Esophagus muscularis mucosa (tissue), 4 donors: ENCODE data around the gene DCAF6. TPM values are rescaled to one million over a fixed set of nuclear protein-coding genes. Genes with fewer than 3 reads are reported as not detected.

Source experiments
- DNase-seq: peaks from one replicate; pipeline ENCODE4 v3.0.0-alpha.2; 2017; ENCODE audit errors: extremely low spot score
- H3K27ac ChIP-seq, 4 donors: fragments of 200-600 bp; sonication (generic); replicated peaks in 1 of 4; 1 replicate in 3 of 4; 2 replicates in 1 of 4; pipeline ENCODE4 v1.5.1; 2016 to 2019; ENCODE audit warnings: mild to moderate bottlenecking in 1 of 4
- H3K27me3 ChIP-seq, 4 donors: fragments of 200-600 bp; sonication (generic); one replicate each; pipeline versions ENCODE4 v1.5.1 to v1.6.0; 2016 to 2019
- H3K36me3 ChIP-seq, 4 donors: fragments of 200-600 bp; sonication (generic); one replicate each; pipeline ENCODE4 v1.5.1; 2016 to 2019
- H3K4me1 ChIP-seq, 4 donors: fragments of 200-600 bp; sonication (generic); one replicate each; pipeline ENCODE4 v1.5.1; 2016 to 2019
- H3K4me3 ChIP-seq, 4 donors: fragments of 200-600 bp; sonication (generic); 1 replicate in 2 of 4; 2 replicates in 2 of 4; pipeline ENCODE4 v1.5.1; 2016 to 2019; ENCODE audit warnings: mild to moderate bottlenecking in 4 of 4, moderate library complexity in 1 of 4
- H3K9me3 ChIP-seq, 4 donors: fragments of 200-600 bp; sonication (generic); 1 replicate in 3 of 4; 2 replicates in 1 of 4; pipeline ENCODE4 v1.5.1; 2016 to 2019
- EP300 ChIP-seq: sonication (generic); formaldehyde crosslinking; IDR thresholded peaks from one replicate; pipeline ENCODE4 v1.6.1; 2017; ENCODE audit warnings: antibody characterized with exemption
- POLR2A ChIP-seq: fragments of 450-650 bp; IDR thresholded peaks from one replicate; pipeline ENCODE4 v1.6.1; 2017; ENCODE audit warnings: antibody characterized with exemption, moderate library complexity, mild to moderate bottlenecking, low read depth
- POLR2AphosphoS5 ChIP-seq, 2 donors: sonication (generic); formaldehyde crosslinking; IDR thresholded peaks; one replicate each; pipeline ENCODE4 v1.6.1; 2017; ENCODE audit warnings: antibody characterized with exemption in 2 of 2
- WGBS: methylation state at CpG from one replicate; pipeline ENCODE4 v1.1.5; 2018; 5-methylcytosine and 5-hydroxymethylcytosine counted together
- intact Hi-C: fragments of 100-400 bp; cut with DNase I; formaldehyde crosslinking; loops from one replicate; pipeline ENCODE4 v1.15.1; 2023
- total RNA-seq, 4 donors: library from RNA; depleted of rRNA; stranded (reverse); fragments of >200 nt; gene quantifications; one replicate each; pipeline versions ENCODE4 v1.1.0 to v1.2.1, GENCODE V29; 2016
- TF ChIP-seq, protein P1 (sequence below), 3 experiments: fragments of 200-600 bp in 2 of 3; fragments of 450-650 bp in 1 of 3; sonication (generic) in 2 of 3; IDR thresholded peaks; one replicate each; pipeline ENCODE4 v1.5.1; 2017 to 2019; ENCODE audit warnings: antibody characterized with exemption in 3 of 3, mild to moderate bottlenecking in 2 of 3, moderate library complexity in 1 of 3

Gene DCAF6
- total RNA-seq, 4 donors from 2014 or later: 80.4 to 110 (median 93.9) TPM

DNA sequence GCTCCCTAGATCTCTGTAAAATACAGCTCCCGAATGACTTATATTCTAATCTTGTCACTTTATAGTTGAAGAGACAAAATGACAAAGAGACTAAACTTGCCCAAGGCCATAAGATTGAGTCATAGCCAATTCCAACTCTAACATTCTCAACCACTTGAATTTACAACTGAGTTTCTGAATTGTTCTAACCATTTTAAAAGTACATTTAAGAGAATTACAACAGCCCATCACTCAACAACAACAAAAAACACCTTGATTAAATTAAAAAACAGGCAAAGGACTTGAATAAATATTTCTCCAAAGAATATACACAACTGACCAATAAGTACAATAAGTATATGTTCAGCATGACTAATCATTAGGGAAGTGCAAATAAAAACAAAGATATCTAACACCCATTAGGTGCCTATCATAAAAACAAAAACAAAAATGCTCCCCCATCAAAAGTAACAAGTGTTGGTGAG is 13.8 kb upstream of the DCAF6 start:
- no peak for TF ChIP-seq POLR2AphosphoS5 (IDR thresholded peaks at IDR 0.05)
- TF ChIP-seq, protein P1, sequence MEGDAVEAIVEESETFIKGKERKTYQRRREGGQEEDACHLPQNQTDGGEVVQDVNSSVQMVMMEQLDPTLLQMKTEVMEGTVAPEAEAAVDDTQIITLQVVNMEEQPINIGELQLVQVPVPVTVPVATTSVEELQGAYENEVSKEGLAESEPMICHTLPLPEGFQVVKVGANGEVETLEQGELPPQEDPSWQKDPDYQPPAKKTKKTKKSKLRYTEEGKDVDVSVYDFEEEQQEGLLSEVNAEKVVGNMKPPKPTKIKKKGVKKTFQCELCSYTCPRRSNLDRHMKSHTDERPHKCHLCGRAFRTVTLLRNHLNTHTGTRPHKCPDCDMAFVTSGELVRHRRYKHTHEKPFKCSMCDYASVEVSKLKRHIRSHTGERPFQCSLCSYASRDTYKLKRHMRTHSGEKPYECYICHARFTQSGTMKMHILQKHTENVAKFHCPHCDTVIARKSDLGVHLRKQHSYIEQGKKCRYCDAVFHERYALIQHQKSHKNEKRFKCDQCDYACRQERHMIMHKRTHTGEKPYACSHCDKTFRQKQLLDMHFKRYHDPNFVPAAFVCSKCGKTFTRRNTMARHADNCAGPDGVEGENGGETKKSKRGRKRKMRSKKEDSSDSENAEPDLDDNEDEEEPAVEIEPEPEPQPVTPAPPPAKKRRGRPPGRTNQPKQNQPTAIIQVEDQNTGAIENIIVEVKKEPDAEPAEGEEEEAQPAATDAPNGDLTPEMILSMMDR (IDR thresholded peaks at IDR 0.05): no peak
- no peak for TF ChIP-seq POLR2A
- no peak for TF ChIP-seq EP300
- Histone ChIP-seq H3K4me1 (peaks cover 10 to 38% (median 26%) of the 10 kb centered on the region in 4 donors), H3K9me3 (no peaks in the 10 kb centered on the region), H3K27me3 (no peaks in the 10 kb centered on the region), H3K36me3 (peaks cover 3 to 14% (median 7%) of the 10 kb centered on the region in 4 donors), H3K27ac (no peak overlapping the region), H3K4me3 (no peak overlapping the region)
- no peak for DNase-seq
- intact Hi-C loops: no loop called here
- 93% methylated on average over 1 of the region's 1 CpG for WGBS

DNA sequence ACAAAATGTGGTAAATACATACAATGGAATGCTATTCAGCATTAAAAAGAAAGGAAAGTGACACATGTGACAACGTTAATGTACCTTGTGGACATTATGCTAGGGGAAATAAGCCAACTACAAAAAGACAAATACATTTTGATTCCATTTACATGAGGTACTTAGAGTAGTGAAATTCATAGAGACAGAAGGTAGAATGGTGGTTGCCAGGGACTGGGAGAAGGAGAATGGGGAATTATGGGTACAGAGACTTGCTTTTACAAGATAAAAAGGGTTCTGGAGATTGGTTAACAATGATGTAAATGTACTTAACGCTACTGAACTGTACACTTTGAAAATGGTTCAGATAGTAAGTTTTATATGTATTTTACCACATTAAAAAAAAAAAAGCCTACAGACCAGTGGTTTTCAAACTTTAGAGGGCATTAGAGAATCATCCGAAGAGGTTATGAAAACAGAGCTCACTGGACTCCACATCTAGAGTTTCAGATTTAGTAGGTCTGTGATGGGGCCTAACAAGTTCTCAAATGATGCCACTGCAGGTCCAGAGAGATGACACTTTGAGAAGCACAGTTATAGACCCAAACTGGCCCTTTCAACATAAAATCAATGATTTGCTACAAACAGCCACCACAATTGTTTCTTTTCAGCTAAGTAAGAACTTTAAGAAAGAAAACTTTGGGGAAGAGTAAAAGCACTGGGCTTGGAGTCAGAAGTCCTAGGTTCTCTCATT is 13.0 kb upstream of the DCAF6 start:
- TF ChIP-seq, protein P1 (IDR thresholded peaks at IDR 0.05): no peak
- no peak for TF ChIP-seq POLR2A
- no peak for TF ChIP-seq EP300
- TF ChIP-seq POLR2AphosphoS5 (IDR thresholded peaks at IDR 0.05): no peak
- Histone ChIP-seq H3K36me3 (peaks cover 0 to 6% (median 1%) of the 10 kb centered on the region in 4 donors), H3K27ac (no peak overlapping the region), H3K9me3 (no peaks in the 10 kb centered on the region), H3K4me3 (no peak overlapping the region), H3K4me1 (peaks cover 10 to 38% (median 28%) of the 10 kb centered on the region in 4 donors), H3K27me3 (no peaks in the 10 kb centered on the region)
- no peak for DNase-seq
- WGBS: 94% methylated on average over 3 of the region's 3 CpGs
- intact Hi-C loops: no loop called here

DNA sequence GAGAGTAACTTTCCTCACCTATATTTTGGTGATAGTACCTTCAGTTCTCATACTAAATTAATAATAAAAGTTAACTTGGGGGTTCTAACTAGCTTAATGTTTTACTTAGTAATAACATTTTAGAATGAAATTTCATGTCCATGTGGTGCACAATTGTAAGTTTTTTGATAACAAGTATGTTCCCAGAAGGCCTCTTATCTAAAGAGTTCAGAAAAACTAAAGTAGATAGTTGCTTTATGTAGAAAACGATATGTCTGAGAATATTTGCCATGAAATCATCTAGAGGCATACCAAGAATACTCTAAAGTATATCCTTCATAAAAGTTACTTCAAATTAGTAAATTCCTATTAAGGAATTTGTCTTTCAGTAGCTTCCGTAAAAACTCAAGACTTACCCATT is 12.4 kb upstream of the DCAF6 start:
- intact Hi-C loops: no loop called here
- Histone ChIP-seq H3K27ac (no peak overlapping the region), H3K9me3 (no peaks in the 10 kb centered on the region), H3K4me1 (peaks cover 10 to 38% (median 33%) of the 10 kb centered on the region in 4 donors), H3K36me3 (peaks cover 0 to 4% (median 1%) of the 10 kb centered on the region in 4 donors), H3K4me3 (no peak overlapping the region), H3K27me3 (no peaks in the 10 kb centered on the region)
- TF ChIP-seq, protein P1 (IDR thresholded peaks at IDR 0.05): no peak
- TF ChIP-seq EP300: no peak
- no peak for TF ChIP-seq POLR2AphosphoS5 (IDR thresholded peaks at IDR 0.05)
- no peak for TF ChIP-seq POLR2A
- DNase-seq: no peak
- 100% methylated on average over 2 of the region's 2 CpGs for WGBS

DNA sequence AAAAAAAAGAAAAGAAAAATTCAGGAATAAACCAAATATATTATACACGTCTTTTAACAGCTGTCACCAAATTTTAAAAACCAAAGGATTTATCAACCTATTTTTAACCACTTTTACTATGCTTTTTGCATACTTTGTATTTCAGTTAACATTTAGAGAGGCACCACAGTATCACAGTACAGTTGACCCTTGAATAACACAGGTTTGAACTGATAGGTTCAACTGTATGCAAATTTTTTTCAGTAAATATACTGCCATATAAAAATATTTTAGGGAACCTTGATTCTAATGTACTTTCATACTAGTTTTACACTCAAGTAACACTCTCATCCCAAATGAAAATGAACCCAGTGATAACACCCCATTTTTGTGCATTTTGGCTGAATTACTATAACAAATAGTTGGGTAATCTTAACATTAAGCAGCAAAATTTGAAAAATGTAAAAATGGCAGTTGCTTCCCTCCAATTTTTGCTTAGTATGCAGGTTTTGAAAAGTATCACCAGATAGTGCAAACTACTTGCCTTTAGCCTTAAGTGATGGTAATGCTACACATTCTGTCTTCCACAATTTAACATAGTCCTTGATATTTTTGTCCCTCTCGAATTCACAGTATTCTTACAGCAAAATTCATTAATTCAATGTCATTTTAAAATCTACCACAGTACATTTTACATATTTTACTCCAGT is 11.8 kb upstream of the DCAF6 start:
- WGBS: 86% methylated on average over 2 of the region's 2 CpGs
- Histone ChIP-seq H3K4me3 (no peak overlapping the region), H3K9me3 (no peaks in the 10 kb centered on the region), H3K4me1 (peaks cover 10 to 39% (median 33%) of the 10 kb centered on the region in 4 donors), H3K27ac (no peak overlapping the region), H3K27me3 (no peaks in the 10 kb centered on the region), H3K36me3 (peaks cover 0 to 3% (median 1%) of the 10 kb centered on the region in 4 donors)
- DNase-seq: no peak
- intact Hi-C loops: no loop called here
- TF ChIP-seq EP300 (no peak), POLR2AphosphoS5 (IDR thresholded peaks at IDR 0.05) (no peak)

DNA sequence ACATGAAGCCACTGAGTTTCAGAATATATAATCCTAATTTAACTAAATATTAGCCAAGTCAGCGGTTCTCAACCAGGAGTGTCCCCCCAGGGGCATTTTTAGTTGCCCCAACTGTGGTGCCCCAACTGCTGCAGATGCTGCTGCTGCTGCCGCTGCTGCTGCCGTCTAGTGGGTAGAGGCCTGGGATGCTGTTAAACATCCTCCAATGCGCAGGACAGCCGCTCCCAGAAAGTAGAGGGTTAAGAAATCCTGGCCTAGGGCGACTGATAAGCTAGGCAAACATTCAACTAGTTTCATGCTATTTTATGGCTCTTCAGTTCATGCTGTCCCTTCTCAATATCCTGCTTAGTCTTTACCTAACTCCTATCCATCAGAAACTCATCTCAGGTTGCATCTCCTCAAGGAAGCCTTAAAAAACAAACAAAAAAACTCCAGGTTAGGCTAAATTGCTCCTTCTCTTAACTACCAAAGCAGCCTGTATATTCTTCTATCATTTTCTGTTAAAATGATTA is 9.9 kb upstream of the DCAF6 start:
- H3K4me1 ChIP-seq: peaks cover 10 to 41% (median 34%) of the 10 kb centered on the region in 4 donors
- no peak for DNase-seq
- no peaks in the 10 kb centered on the region for H3K9me3 ChIP-seq
- no peak for TF ChIP-seq POLR2AphosphoS5 (IDR thresholded peaks at IDR 0.05)
- TF ChIP-seq, protein P1 (IDR thresholded peaks at IDR 0.05): no peak
- TF ChIP-seq POLR2A: no peak
- TF ChIP-seq EP300: no peak
- intact Hi-C loops: no loop called here
- no peak overlapping the region for H3K27ac ChIP-seq
- H3K27me3 ChIP-seq: no peaks in the 10 kb centered on the region
- 94% methylated on average over 6 of the region's 6 CpGs for WGBS
- H3K4me3 ChIP-seq: no peak overlapping the region
- H3K36me3 ChIP-seq: no peaks in the 10 kb centered on the region
